ENCODE measurements around the gene OPCML.

Gene OPCML

DNA sequence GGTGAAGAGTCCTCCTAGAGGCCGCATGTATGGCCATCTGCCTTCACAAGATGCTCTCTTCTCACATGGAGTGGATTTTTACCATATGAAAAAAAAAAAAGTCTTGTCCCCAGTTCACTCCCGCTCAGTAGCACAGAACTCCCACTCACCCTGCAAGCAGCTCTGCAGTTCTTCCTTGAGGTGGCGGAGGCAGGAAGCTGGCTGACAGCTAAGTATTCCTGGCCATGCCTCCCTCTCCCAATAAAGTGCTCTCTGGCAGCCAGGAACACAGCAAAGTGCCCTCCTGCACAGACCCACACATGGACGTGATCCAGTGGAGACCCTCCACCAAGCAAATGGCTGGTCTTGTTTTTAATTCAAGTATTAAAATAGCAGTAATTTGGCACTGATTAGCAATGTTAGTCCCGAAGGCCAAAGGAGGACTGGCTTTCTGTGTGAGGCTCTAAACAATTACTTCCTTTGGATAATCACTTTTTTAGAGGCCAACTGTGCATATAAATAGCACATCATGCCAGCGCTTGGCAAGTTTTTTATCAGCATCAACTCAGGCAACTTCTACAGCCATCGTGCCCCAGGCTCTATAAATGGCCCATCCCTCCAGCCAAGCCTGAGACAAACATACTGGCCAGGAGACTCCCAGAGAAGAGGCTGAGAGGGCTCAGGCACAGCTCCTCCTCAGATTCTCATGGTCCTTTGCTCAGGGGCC is 413.6 kb downstream of the OPCML start:
- no peak for DNase-seq

GRCh38 chr11:133115099-133115498 is 417.2 kb downstream of the OPCML start:
- DNase-seq, result no peak

GRCh38 chr11:133107763-133108162 is 424.5 kb downstream of the OPCML start:
- DNase-seq, result no peak

DNA sequence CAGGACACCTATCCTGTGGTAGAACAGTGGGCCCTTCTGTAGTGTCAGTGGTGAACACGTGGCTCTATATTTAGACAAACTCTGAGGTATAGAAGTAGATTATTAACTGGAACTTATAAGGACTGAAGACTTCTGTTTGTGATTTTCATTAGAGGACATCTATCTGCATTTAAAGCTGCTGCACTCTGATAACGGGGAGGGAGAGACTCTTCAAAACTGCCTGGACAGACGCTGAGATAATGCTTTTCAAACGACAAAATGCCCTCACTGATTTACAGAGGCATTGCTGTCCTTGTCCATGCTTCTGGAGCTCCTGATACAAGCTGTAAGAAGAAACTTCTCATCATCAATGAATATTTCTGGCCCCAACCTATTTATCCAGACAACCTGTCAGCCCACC is 425.2 kb downstream of the OPCML start:
- DNase-seq, result no peak

DNA sequence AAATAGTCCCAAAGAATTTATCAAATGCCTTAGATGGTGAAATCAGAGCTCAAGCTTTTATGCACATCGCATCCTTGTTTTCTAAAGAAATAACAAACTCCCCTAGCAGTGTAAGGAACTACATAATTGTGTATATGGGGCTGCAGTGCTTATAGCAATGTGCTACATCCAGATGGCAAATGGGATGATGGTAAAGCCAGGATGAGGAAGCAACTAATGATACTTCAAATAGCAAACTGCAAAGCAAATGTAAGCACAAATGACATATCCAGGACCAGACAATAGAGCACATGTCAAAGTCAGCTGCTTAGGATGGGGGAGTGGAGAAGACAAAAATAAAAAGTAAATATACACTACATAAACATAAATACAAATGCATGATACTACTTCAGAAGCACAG is 425.9 kb downstream of the OPCML start:
- DNase-seq, result no peak

- DNase-seq, result no peak
Measured at GRCh38 chr11:133104009-133104744, 428.1 kb downstream of the OPCML start.

GRCh38 chr11:133096981-133097380 is 435.3 kb downstream of the OPCML start:
- DNase-seq, result no peak

- DNase-seq, result no peak
Measured at GRCh38 chr11:133086518-133086917, 445.8 kb downstream of the OPCML start.

DNA sequence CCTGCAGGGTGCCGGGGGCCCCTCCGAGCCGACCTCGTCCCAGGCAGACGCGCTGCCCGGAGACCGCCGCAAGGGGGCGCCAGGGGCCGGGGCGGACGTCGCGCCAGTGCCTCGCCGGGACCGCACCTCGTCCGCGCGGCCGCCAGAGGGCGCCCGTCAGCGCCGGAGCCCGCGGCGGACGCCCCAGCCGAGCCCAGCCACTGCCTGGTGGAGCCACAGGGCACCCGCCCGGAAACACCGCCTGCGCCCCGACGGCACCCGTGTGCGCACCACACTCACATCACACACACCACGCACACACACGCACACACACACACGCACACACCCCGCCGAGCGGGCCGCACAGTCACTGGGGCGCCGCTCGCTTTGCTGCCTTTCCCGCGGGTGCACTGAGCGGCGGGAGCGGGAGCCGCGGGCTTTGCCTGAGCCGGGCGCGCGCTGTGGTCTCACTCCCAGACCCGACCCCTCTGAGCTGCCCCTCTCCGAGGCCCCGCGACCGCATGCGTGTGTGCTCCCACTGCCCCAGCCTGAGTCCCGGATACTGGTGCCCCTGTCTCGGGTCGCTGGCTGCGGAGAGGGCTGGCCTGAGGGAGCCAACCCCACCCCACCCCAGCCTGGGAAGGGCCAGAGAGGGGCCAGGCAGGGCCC is 449.3 kb downstream of the OPCML start:
- DNase-seq, result peak; percentile 64

GRCh38 chr11:133082453-133082781 is 449.9 kb downstream of the OPCML start:
- DNase-seq, result no peak

DNA sequence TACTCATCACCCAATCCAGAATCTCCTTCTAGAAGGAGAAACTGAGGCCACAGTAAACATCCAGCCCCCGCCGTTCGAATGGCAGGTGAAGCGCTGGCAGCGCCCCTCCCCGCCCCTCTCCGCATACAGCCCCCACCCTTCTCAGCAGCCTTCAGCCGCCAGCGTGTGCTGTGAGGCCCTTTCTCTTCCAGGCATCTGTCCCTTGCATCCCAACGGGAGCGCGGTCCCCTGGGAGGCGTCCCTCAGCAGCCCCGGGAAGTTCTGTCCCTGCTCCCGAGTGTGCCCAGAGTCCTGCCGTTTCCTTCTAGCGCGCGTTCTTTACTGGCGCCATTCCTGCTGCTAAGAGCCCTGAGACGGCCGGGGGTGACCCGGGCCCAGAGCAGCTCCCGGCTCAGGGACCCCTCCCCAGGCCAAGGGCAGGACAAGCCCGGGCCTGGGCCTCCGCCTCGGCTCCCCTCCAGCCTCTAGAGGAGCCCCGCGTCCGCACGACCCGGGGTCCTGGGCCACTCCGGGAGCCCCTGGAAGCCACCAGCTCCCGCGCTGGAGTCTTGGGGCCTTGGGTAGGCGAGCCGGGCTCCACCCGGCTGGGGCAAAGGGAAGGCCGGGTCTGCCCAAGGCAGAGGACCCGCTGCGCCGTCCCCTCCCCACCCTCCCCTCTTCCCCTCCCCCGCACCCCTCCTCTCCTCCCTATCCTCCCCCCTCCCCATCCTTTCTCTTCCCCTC is 450.4 kb downstream of the OPCML start:
- no peak for DNase-seq

GRCh38 chr11:133081020-133081419 is 451.3 kb downstream of the OPCML start:
- DNase-seq, result no peak

- DNase-seq, result peak; percentile 37
Measured at GRCh38 chr11:133078591-133079404, 453.5 kb downstream of the OPCML start.

GRCh38 chr11:133078012-133078411 is 454.3 kb downstream of the OPCML start:
- DNase-seq, result no peak

DNA sequence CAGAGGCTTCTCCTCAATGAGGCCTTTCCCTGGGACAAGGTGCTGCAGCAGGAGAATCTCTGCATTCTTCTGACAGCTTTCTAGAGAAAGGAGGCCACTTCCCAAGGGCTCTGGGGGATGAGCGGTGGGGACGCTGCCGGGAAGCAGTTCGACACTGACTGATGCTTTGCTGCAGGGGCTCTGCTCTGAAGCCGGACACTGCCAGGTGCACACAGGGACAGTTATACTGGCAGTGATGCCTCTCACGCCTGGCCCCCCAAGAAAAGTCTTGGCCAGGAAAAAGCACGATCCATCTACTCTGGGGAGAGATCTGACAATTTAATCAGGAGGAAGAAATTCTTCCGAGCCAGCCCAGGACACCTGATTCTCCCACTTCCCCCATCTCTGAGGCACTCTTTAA is 456.9 kb downstream of the OPCML start:
- DNase-seq, result no peak

- no peak for DNase-seq
Measured at GRCh38 chr11:133072858-133073582, 459.3 kb downstream of the OPCML start.

GRCh38 chr11:133072378-133072777 is 459.9 kb downstream of the OPCML start:
- DNase-seq, result no peak

DNA sequence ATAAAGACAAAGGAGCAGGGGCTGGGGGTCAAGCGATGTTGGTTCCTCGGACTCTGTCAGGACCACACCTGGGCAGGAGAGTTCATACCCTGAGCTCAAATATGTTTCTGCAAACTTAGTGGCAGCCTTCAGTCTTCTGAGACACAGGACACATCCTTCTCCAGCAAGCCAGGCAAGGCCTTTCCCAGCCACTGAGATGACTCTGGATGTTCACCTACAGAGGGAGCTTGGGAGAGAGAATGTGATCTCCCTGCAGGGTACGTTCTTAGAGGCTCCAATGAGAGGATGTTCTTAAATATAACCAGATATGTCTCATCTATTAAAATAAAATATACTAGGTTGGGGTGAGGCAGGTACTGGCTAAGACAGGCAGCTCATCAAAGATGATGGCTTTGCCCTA is 461.5 kb downstream of the OPCML start:
- no peak for DNase-seq

DNA sequence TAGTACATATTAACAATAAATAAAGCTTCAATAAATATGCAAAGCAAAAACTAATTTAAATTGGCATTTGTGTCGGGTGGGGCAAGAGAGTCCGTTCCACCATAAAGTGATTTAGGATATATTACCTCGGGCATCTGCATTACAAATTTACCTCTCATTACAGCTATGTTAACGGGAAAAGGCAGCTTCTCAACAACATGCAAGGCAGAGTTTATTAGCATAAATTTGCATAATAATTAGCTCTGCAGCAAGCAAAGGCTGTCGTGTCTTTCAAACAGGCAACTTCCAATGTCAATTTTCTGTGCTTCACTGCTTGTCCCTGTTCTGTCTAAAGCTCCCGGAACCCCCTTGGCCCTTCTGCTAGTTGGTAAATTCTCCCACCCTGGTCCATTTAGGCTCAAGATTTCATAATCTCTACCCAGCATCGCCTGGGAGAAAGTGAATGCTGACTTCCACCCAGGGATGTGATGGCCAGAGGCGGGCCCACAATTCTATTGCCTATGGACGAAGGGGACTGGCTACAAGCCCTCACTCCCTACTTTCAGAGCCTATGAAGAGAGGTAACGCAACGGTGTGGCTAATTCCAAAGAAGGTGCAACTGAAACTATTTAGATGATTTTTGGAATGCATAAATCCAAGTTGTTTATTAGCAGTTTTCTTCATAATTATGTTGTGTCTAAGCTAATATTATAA is 462.1 kb downstream of the OPCML start:
- DNase-seq, result no peak

DNA sequence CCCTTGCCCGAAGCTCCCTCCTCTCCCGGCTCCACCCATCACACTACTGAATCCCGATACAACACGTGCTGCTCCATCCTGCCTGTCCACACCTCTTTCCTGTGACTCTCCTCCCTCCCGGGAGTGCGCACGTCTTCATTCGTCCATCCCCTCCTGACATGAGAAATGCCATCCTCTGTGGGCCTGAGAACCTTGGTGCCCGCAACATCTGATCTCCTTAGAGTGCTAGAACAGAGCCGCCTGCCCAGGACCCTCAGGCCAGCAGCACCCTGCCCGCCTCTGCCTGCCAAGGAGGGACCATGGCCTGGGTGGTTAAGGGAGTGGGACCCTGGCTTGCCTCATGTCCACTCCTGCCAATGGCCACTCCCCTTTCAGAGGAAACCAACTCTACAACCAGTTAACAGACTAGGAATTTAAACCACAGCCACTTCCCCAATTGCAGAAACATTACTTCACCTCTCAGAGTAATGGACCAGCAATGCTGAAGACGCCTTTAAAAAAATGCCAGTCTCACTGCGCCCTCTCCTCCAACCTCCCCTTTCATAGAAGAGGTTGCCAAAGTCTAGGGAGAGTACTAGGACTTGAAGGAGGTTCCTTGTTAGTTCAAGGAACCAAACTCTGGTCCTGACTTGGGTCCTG is 466.3 kb downstream of the OPCML start:
- no peak for DNase-seq

DNA sequence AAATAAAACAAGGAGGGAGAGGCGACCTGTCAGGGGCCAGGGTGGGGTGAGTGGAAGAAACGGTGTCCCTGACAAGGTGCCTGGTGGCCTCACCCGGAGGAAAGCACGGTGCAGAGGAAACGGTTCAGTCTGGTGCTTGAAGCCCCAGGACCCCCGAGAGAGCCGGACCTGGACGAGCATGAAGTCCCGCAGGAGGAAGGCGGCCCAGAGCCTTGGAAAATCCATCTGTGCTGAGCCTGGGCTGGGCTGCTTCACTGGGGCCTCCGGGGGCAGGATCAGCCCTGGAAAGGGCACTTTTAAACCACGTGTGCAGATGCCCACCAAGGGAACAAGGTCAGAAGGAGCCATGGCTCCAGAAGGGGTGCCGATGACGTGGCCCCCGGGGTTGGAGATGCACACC is 467.3 kb downstream of the OPCML start:
- DNase-seq, result no peak

All from inflammatory macrophage treated with lipopolysaccharide for 4 hours (primary cell).